BLaER1 (cell line): ENCODE measurements around the gene OLFM1.
A peak's percentile ranks its signal among the peaks of the same experiment; 100 is the strongest.

ENCODE experiments used
- H3K27ac ChIP-seq: shearing (Covaris generic); formaldehyde crosslinking; 2 replicates; pipeline ENCODE4 v1.8.1; 2022
- H3K27me3 ChIP-seq: shearing (Covaris generic); formaldehyde crosslinking; 2 replicates; pipeline ENCODE4 v1.8.1; 2022
- H3K36me3 ChIP-seq: shearing (Covaris generic); formaldehyde crosslinking; 2 replicates; pipeline ENCODE4 v1.8.1; 2022
- H3K4me1 ChIP-seq: shearing (Covaris generic); formaldehyde crosslinking; 2 replicates; pipeline ENCODE4 v1.8.1; 2022
- H3K4me2 ChIP-seq: shearing (Covaris generic); formaldehyde crosslinking; 2 replicates; pipeline ENCODE4 v1.8.1; 2022
- H3K4me3 ChIP-seq: shearing (Covaris generic); formaldehyde crosslinking; 2 replicates; pipeline ENCODE4 v1.8.1; 2022
- H3K9ac ChIP-seq: shearing (Covaris generic); formaldehyde crosslinking; 2 replicates; pipeline ENCODE4 v1.8.1; 2022
- H3K9me3 ChIP-seq: shearing (Covaris generic); formaldehyde crosslinking; 2 replicates; pipeline ENCODE4 v1.8.1; 2022
- H4K20me1 ChIP-seq: shearing (Covaris generic); formaldehyde crosslinking; 2 replicates; pipeline ENCODE4 v1.8.1; 2022
- Cebpa-rat ChIP-seq: shearing (Covaris generic); IDR thresholded peaks from 2 replicates; pipeline ENCODE4 v1.8.1; 2022

OLFM1 gene

DNA sequence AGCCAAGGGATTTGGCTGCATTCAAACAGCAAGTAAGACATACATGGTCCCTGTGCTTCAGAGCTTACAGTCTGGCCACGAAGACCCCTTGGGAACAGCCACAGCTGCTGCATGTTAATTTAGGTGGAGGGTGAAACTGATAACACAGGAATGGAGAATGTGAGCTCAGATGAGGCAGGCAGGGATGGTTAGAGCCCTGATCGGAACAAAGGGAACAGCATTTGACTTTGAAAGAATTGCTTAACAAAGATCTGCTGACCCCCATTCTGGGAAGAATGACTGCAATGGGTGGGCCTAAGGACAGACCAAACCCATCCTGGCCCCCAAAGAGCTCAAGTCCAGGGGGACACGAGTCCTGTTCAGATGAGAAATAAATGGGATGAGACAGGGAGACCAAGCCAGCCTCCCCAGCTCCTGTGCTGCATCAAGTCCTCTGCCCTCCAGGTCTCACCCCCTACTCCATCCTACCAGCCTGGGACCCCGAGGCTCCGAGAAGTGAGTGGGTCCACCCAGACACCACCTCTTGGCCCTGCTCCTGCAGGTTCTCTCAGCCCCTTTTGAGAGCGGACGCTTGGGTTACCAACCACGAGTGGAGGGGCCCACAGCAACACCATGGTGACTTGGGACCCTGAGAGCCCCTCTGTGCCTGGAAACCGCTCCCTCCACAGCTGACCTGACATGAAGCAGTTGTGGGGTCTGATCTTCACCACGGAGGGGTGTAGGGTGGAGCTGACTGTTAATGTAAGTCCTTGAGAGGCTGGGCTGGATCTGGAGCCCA, 50.8 kb downstream of the OLFM1 start:
- H3K27ac ChIP-seq: no peak overlapping the region

DNA sequence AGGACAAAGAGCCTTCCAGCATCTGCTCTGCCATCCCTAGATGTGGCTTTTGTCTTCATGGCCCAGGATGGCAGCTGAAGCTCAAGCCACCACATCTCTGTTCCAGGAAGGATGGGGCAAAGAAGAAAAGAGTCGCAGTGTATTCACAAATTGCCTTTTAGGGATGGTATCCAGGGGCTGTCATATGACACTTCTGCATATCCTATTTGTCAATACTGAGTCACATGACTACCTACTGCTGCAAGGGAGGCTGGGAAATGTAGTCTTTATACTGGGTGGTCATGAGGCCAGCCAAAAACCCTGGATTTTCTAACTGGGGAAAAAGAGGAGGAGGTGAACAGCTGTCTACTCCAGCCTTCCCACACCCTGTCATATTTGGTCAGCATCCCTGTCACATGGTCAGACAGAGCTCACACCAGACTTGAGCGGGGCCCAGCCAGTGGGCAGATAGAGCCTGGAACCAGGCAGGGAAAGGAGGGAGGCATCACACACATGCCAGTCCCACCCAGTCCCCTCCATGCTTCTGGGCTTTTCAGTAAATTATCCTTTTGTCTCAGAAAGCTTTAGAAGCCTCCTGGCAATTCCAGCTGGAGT, 52.0 kb downstream of the OLFM1 start:
- Histone ChIP-seq H3K27ac (no peak overlapping the region), H3K4me3 (no peak overlapping the region), H4K20me1 (no peaks in the 10 kb centered on the region; the same call in 1 of the 2 replicates), H3K4me1 (peaks cover 39% of the 10 kb centered on the region), H3K4me2 (no peak overlapping the region), H3K36me3 (peaks cover 6% of the 10 kb centered on the region; the same call in 1 of the 2 replicates), H3K27me3 (no peaks in the 10 kb centered on the region), H3K9ac (no peak overlapping the region), H3K9me3 (peaks cover 29% of the 10 kb centered on the region)
- TF ChIP-seq Cebpa-rat: no peak

More for the DNA sequence above, 50.8 kb downstream of the OLFM1 start:
- Histone ChIP-seq H4K20me1 (no peaks in the 10 kb centered on the region), H3K9me3 (peaks cover 29% of the 10 kb centered on the region), H3K36me3 (peaks cover 6% of the 10 kb centered on the region; the same call in 1 of the 2 replicates), H3K27me3 (no peaks in the 10 kb centered on the region), H3K4me3 (no peak overlapping the region), H3K4me2 (peak overlapping the region; percentile 43), H3K4me1 (peaks cover 45% of the 10 kb centered on the region), H3K9ac (no peak overlapping the region)
- TF ChIP-seq Cebpa-rat: no peak

DNA sequence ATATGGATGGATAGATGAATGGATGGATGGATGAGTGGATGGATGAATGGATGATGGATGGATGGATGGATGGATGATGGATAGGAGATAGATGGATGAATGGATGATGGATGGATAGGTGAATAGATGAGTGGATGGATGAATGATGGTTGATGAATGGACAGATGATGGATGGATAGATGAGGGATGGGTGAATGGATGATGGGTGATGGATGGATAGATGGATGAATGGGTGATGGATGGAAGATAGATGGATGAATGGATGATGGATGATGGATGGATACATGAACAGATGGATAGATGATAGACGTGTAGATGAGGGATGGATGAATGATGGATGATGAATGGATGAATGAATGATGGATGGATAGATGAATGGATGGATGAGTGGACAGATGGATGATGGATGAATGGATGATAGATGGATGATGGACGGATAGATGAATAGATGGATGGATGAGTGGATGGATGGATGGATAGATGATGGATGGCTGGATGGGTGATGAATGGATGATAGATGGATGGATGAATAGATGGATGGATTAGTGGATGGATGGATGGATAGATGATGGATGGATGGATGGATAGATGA, 53.8 kb downstream of the OLFM1 start:
- Histone ChIP-seq H3K4me2 (no peak overlapping the region), H4K20me1 (no peaks in the 10 kb centered on the region; the same call in 1 of the 2 replicates), H3K4me3 (no peak overlapping the region), H3K9me3 (peaks cover 29% of the 10 kb centered on the region), H3K27me3 (no peaks in the 10 kb centered on the region), H3K27ac (no peak overlapping the region), H3K36me3 (peaks cover 6% of the 10 kb centered on the region; the same call in 1 of the 2 replicates), H3K4me1 (peaks cover 34% of the 10 kb centered on the region), H3K9ac (no peak overlapping the region)
- TF ChIP-seq Cebpa-rat: no peak

DNA sequence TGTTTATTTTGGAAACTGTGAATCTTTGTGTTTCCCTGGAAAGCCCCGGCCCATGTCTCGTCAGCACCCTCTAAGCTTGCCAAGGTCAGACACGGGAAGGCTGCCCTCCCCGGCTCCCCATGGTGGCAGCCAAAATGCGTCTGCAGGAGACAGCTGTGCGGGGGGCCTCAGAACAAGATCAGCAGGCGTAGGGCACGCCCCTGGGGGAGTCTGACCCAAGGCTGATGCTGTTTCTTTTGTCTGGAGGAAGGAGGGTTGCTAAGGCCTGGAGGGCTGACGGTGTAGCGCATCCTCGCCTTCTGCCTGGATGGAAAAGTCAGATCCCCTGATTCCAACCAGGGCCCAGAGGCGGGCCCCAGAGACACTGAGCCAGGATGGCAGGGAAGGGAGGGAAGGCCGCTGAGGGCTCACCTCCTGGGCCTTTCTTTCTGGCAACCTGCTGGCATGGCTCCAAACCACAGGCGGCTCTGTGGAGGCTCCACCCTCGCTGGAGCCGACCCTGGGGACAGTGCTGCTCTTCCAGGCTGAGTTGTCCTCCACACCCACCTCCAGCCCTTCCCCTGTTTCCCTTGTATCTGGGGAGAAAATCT, 57.2 kb downstream of the OLFM1 start:
- no peaks in the 10 kb centered on the region; the same call in 1 of the 2 replicates for H4K20me1 ChIP-seq
- H3K27ac ChIP-seq: no peak overlapping the region
- H3K9ac ChIP-seq: no peak overlapping the region
- no peak overlapping the region for H3K4me3 ChIP-seq
- H3K36me3 ChIP-seq: no peaks in the 10 kb centered on the region
- H3K4me2 ChIP-seq: peak overlapping the region; percentile 68
- H3K4me1 ChIP-seq: peaks cover 18% of the 10 kb centered on the region
- H3K27me3 ChIP-seq: no peaks in the 10 kb centered on the region
- no peak for TF ChIP-seq Cebpa-rat
- H3K9me3 ChIP-seq: peaks cover 19% of the 10 kb centered on the region; the same call in 1 of the 2 replicates

DNA sequence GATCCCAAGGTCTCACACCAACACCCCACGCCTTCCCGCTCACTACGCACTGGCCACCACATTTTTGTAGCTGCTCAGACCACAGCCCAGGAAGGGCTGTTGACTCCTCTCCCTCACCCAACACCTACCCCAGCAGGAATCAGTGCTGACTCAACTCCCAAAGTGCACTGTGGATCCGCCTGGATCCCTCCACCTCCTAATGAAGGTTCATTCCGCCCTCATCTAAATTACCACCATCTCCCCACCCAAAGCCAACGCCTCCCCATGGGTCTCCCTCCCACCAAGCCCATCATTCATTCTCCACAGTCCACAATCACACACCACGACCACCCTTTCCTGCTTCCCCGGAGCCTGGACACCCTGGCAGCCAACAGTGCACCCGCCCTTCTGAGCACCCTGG, 57.8 kb downstream of the OLFM1 start:
- no peak overlapping the region for H3K9ac ChIP-seq
- no peak overlapping the region for H3K27ac ChIP-seq
- H3K36me3 ChIP-seq: no peaks in the 10 kb centered on the region
- H3K4me1 ChIP-seq: peaks cover 18% of the 10 kb centered on the region
- H3K4me3 ChIP-seq: no peak overlapping the region
- H3K9me3 ChIP-seq: peaks cover 20% of the 10 kb centered on the region
- H3K27me3 ChIP-seq: no peaks in the 10 kb centered on the region
- TF ChIP-seq Cebpa-rat: no peak
- H4K20me1 ChIP-seq: no peaks in the 10 kb centered on the region; the same call in 1 of the 2 replicates
- H3K4me2 ChIP-seq: peak overlapping the region; percentile 68

DNA sequence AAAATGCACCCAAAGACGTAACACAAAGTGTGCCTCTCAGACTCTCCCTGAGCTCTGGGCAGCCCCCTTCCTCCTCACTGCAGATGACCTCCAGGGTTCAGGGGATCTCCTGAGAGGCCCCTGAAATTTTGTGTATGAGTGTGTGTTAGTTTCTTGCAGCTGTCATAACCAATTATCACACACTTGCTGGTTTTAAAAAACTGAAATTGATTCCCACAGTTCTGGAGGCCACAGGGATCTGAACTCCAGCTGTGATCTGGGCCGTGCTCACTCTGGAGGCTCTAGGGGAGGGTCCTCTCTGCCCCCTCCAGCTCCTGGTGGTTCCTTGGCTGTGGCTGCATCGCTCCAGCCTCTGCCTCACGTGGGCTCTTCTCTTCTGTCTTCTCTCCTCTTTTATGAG, 58.8 kb downstream of the OLFM1 start:
- no peaks in the 10 kb centered on the region; the same call in 1 of the 2 replicates for H4K20me1 ChIP-seq
- TF ChIP-seq Cebpa-rat: no peak
- no peak overlapping the region for H3K4me3 ChIP-seq
- H3K27me3 ChIP-seq: no peaks in the 10 kb centered on the region
- no peaks in the 10 kb centered on the region for H3K36me3 ChIP-seq
- H3K4me2 ChIP-seq: no peak overlapping the region
- no peak overlapping the region for H3K27ac ChIP-seq
- peaks cover 18% of the 10 kb centered on the region for H3K4me1 ChIP-seq
- no peak overlapping the region for H3K9ac ChIP-seq
- H3K9me3 ChIP-seq: peaks cover 25% of the 10 kb centered on the region

DNA sequence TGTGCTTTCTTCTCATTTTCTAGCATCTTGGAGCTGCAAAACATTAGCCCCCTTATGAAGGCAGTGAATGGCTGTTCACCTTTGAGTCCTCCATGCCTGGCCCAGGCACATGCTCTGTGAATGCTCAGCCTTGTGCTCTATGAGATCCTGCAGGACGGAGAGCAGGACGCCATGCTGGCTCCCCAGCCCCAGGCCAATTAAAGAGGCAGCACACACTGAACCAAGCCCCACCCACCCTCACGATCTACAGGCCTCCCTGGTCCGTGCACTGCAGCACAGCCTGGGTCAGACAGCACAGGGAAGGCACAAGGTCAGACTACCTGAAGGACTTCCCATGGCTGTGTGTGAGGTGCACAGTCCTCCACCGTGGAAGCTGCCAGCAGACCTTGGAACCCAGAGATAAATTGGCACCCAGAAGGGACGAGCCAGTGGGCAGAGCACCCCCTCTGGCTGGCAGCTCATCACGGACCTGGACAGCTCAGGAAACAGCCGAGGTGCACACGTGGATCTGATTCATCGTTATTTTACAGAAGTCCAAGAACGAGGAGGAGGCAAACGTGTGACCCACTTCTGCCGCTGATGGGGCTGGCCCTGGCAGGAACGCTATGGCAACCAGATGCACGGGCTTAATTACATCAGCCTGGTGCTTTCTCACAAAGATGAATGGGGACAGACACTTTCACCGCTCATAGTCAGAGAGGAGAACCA, 59.5 kb downstream of the OLFM1 start:
- Histone ChIP-seq H3K27me3 (no peaks in the 10 kb centered on the region), H3K9me3 (peaks cover 25% of the 10 kb centered on the region), H3K27ac (no peak overlapping the region), H3K36me3 (no peaks in the 10 kb centered on the region), H4K20me1 (no peaks in the 10 kb centered on the region; the same call in 1 of the 2 replicates), H3K4me1 (peaks cover 18% of the 10 kb centered on the region), H3K4me2 (no peak overlapping the region), H3K9ac (no peak overlapping the region), H3K4me3 (no peak overlapping the region)
- TF ChIP-seq Cebpa-rat: no peak

DNA sequence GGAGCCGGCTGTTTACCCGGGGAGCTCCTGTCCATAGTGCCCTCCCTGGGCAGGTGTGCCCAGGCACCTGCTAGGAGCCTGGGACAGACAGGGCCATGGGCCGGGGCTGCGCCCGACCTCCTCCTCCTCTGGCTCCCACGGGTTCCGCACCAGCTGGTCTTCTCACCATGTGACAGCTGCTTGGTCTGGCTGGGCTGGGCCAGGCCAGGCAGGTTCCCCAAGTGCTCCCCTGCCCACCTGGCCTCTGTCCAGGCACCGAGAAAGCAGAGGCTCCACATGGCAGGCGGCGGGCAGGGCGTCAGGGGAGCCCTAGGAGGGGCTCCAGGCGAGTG, 60.0 kb downstream of the OLFM1 start:
- peaks cover 25% of the 10 kb centered on the region for H3K9me3 ChIP-seq
- H3K4me1 ChIP-seq: peaks cover 18% of the 10 kb centered on the region
- H3K27me3 ChIP-seq: no peaks in the 10 kb centered on the region
- H3K4me2 ChIP-seq: no peak overlapping the region
- H3K4me3 ChIP-seq: no peak overlapping the region
- H3K36me3 ChIP-seq: no peaks in the 10 kb centered on the region
- no peak overlapping the region for H3K27ac ChIP-seq
- TF ChIP-seq Cebpa-rat: no peak
- H3K9ac ChIP-seq: no peak overlapping the region
- no peaks in the 10 kb centered on the region; the same call in 1 of the 2 replicates for H4K20me1 ChIP-seq

DNA sequence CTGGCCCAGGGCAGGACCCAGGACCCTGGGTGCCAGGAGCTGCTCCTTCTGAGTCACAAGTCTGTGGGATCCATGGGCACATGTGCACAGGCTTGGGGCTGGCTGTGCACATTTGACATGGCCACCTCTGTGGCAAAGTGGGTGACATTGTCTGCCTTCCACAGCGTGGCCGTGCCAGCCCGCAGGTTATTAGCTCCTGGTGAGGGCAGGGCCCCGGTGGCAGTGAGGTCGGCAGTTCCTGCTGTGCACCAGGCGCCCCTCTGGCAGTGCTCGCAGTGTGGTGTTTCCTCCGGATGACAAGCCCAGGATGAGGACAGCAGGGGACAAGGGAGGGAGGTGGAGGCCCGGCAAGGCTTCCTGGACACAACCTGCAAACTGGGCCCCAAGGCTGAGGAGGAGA, 60.5 kb downstream of the OLFM1 start:
- Histone ChIP-seq H3K9me3 (peaks cover 25% of the 10 kb centered on the region), H3K36me3 (no peaks in the 10 kb centered on the region), H3K4me3 (no peak overlapping the region), H3K27me3 (no peaks in the 10 kb centered on the region), H3K4me2 (no peak overlapping the region), H3K4me1 (peaks cover 18% of the 10 kb centered on the region), H3K27ac (no peak overlapping the region), H4K20me1 (no peaks in the 10 kb centered on the region; the same call in 1 of the 2 replicates), H3K9ac (no peak overlapping the region)
- no peak for TF ChIP-seq Cebpa-rat
